ENCODE measurements around the gene HRH4.

- TF ChIP-seq GABPA (IDR thresholded peaks at IDR 0.05; ENCODE audit: low read depth): no peak
- TF ChIP-seq EP300 (IDR thresholded peaks at IDR 0.05; ENCODE audit: borderline replicate concordance in 1 of 2, low read depth in 1 of 2, low read length in 1 of 2): no peak
- TF ChIP-seq CTCF (IDR thresholded peaks at IDR 0.05): no peak
- TF ChIP-seq USF1 (IDR thresholded peaks at IDR 0.05; ENCODE audit: borderline replicate concordance, low read depth): no peak
Observed at GRCh38 chr18:24461996-24462395, 1.6 kb downstream of the HRH4 start.
